ENCODE results near the gene STARD8. TPM values are rescaled to one million over a fixed set of nuclear protein-coding genes. Genes with fewer than 3 reads are reported as not detected.
"Not testable (repeated sequence)": the region's sequence is repeated elsewhere in the genome, so short reads cannot be mapped to it uniquely, and the experiment has no call there.

STARD8 gene
- total and polyA plus RNA-seq, 4 donors = 1.8 to 10.7 (median 8.3) TPM

DNA sequence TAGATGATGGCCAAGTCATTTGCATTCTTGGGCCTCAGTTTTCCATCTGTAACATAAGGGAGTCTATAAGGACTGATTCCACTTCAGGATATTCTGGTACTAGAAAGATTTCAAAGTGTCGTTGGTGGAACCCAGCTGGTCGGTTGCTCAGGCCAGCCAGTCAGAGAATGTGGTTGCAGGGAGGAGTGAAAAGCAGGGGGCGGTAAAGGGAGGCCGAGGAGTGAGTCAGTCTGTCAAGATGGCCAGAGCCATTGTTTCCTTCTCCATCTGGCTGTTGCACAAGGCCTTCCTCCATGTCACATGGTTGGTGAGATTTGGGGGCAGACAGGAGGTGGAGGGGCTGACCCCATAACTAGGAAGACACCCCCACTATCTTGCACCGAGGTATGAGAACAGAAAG is 38.2 kb downstream of the STARD8 start:
- Histone ChIP-seq H3K9me3 (ENCODE audit: control insufficient read depth in 4 of 4, low read length in 3 of 4) (no peaks in the 10 kb centered on the region), H3K4me1 (ENCODE audit: control insufficient read depth in 4 of 4, insufficient read depth in 4 of 4, low read length in 3 of 4) (peaks cover 0 to 7% (median 0%) of the 10 kb centered on the region in 4 donors), H3K9ac (ENCODE audit: low read depth in 1 of 2, low read length in 2 of 2) (no peak overlapping the region), H3K27me3 (ENCODE audit: control insufficient read depth in 4 of 4, insufficient read depth in 4 of 4, low read length in 3 of 4) (no peaks in the 10 kb centered on the region), H3K27ac (ENCODE audit: low read depth in 1 of 2, low read length in 2 of 2) (no peak overlapping the region), H3K36me3 (ENCODE audit: control insufficient read depth in 4 of 4, insufficient read depth in 3 of 4, low read depth in 1 of 4, low read length in 3 of 4) (no peaks in the 10 kb centered on the region), H3K4me3 (ENCODE audit: low read depth in 1 of 3, low read length in 3 of 3) (no peak overlapping the region)
- DNase-seq (ENCODE audit: low spot score) = no peak
- TF ChIP-seq, protein P1, sequence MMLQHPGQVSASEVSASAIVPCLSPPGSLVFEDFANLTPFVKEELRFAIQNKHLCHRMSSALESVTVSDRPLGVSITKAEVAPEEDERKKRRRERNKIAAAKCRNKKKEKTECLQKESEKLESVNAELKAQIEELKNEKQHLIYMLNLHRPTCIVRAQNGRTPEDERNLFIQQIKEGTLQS (IDR thresholded peaks at IDR 0.05) = no peak
- TF ChIP-seq HNF4A (conservative IDR thresholded peaks at IDR 0.05) = no peak
- no peak for TF ChIP-seq YY1 (IDR thresholded peaks at IDR 0.05)
- TF ChIP-seq RXRA (IDR thresholded peaks at IDR 0.05) = no peak
- 80% methylated on average over 5 of the region's 5 CpGs for WGBS

DNA sequence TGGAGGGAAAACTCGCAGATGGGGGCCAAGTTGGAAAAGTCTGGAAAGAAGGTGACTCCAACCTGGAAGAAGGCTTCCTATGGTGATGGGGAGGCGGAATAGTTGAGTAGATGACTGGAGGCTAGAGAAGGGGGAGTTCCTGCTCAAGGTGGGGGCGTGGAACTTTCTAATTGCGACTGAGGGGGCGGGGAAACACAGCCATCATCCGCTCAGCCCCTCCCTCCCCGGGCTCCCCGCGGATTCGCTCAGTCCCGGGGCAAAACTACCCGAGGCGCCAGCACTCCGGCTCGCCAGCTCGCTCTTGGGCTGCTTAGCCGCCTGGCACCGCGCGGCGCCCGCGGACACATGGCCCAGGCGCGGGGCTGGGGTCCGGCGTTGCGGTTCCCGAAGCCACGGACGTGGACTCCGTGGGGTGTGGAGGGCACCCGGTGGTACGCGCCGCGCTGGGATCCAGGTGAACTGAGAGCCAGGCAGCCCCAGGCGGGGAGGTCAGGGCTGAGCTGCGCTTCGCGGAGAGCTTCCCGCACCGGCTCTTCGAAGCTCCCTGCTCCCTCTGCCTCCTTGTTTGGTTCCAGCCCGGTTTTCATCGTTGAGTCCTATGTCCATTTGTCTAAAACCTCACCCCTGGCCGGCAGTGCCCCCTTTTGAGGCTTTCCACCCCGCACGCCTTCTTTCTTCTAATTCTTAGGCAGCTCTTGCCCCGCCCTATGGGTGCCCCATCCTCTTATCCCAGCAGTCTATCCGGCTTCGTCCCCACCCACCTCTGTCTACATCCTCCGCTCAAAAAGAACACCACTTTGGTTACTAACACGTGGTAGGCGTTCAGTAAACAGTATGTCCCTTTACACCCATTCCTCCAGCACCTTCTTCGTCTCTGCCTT is 38.9 kb downstream of the STARD8 start:
- 12% methylated on average over 56 of the region's 56 CpGs for WGBS
- no peak for TF ChIP-seq SP1 (IDR thresholded peaks at IDR 0.05)
- TF ChIP-seq, protein P2, sequence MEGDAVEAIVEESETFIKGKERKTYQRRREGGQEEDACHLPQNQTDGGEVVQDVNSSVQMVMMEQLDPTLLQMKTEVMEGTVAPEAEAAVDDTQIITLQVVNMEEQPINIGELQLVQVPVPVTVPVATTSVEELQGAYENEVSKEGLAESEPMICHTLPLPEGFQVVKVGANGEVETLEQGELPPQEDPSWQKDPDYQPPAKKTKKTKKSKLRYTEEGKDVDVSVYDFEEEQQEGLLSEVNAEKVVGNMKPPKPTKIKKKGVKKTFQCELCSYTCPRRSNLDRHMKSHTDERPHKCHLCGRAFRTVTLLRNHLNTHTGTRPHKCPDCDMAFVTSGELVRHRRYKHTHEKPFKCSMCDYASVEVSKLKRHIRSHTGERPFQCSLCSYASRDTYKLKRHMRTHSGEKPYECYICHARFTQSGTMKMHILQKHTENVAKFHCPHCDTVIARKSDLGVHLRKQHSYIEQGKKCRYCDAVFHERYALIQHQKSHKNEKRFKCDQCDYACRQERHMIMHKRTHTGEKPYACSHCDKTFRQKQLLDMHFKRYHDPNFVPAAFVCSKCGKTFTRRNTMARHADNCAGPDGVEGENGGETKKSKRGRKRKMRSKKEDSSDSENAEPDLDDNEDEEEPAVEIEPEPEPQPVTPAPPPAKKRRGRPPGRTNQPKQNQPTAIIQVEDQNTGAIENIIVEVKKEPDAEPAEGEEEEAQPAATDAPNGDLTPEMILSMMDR (IDR thresholded peaks at IDR 0.05; ENCODE audit: low read depth, low read length, missing input control) = no peak
- no peak for TF ChIP-seq TAF1 (conservative IDR thresholded peaks at IDR 0.05)
- TF ChIP-seq, protein P3, sequence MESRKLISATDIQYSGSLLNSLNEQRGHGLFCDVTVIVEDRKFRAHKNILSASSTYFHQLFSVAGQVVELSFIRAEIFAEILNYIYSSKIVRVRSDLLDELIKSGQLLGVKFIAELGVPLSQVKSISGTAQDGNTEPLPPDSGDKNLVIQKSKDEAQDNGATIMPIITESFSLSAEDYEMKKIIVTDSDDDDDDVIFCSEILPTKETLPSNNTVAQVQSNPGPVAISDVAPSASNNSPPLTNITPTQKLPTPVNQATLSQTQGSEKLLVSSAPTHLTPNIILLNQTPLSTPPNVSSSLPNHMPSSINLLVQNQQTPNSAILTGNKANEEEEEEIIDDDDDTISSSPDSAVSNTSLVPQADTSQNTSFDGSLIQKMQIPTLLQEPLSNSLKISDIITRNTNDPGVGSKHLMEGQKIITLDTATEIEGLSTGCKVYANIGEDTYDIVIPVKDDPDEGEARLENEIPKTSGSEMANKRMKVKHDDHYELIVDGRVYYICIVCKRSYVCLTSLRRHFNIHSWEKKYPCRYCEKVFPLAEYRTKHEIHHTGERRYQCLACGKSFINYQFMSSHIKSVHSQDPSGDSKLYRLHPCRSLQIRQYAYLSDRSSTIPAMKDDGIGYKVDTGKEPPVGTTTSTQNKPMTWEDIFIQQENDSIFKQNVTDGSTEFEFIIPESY (IDR thresholded peaks at IDR 0.05) = no peak
- TF ChIP-seq HNF4G (IDR thresholded peaks at IDR 0.05) = no peak
- no peak for TF ChIP-seq HNF4A (conservative IDR thresholded peaks at IDR 0.05)
- TF ChIP-seq RXRA (IDR thresholded peaks at IDR 0.05) = no peak
- TF ChIP-seq JUND (IDR thresholded peaks at IDR 0.05) = no peak
- TF ChIP-seq, protein P1 (IDR thresholded peaks at IDR 0.05) = no peak
- TF ChIP-seq RAD21 (IDR thresholded peaks at IDR 0.05) = no peak
- Histone ChIP-seq H3K9ac (ENCODE audit: low read depth in 1 of 2, low read length in 2 of 2) (no peak overlapping the region), H3K9me3 (ENCODE audit: control insufficient read depth in 4 of 4, low read length in 3 of 4) (no peaks in the 10 kb centered on the region), H3K4me3 (ENCODE audit: low read depth in 1 of 3, low read length in 3 of 3) (peak overlapping the region in 1 of 3 donors; percentile 40), H3K4me1 (ENCODE audit: control insufficient read depth in 4 of 4, insufficient read depth in 4 of 4, low read length in 3 of 4) (peaks cover 0 to 7% (median 0%) of the 10 kb centered on the region in 4 donors), H3K36me3 (ENCODE audit: control insufficient read depth in 4 of 4, insufficient read depth in 3 of 4, low read depth in 1 of 4, low read length in 3 of 4) (no peaks in the 10 kb centered on the region), H3K27ac (ENCODE audit: low read depth in 1 of 2, low read length in 2 of 2) (peak overlapping the region in 1 of 2 donors; percentile 33), H3K27me3 (ENCODE audit: control insufficient read depth in 4 of 4, insufficient read depth in 4 of 4, low read length in 3 of 4) (no peaks in the 10 kb centered on the region)
- peak; percentile 35 for DNase-seq (ENCODE audit: low spot score)

DNA sequence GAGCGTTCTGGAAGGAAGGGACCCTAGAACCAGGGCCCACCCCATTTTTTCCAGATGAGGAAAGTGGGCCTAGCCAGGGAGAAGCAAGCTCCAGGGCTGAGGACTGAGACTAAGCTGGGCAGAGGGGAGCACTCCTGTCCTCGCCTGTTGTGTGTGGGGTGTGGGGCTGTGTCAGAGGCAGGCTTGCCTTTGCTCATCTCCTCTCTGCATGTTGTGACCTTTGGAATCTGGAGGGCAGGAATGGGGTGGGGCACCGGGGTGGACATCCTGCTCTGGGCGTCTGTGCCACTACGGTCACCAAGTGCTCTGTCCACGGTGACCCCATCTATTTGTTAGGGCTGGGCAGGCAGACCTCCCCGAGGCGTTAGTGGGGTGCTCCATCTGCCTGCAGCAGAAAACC is 41.5 kb downstream of the STARD8 start:
- not testable (repeated sequence) for H3K27me3 ChIP-seq (ENCODE audit: control insufficient read depth in 4 of 4, insufficient read depth in 4 of 4, low read length in 3 of 4); H3K27ac ChIP-seq (ENCODE audit: low read depth in 1 of 2, low read length in 2 of 2); H3K9ac ChIP-seq (ENCODE audit: low read depth in 1 of 2, low read length in 2 of 2); H3K36me3 ChIP-seq (ENCODE audit: control insufficient read depth in 4 of 4, insufficient read depth in 3 of 4, low read depth in 1 of 4, low read length in 3 of 4); H3K4me1 ChIP-seq (ENCODE audit: control insufficient read depth in 4 of 4, insufficient read depth in 4 of 4, low read length in 3 of 4); DNase-seq (ENCODE audit: low spot score); H3K4me3 ChIP-seq (ENCODE audit: low read depth in 1 of 3, low read length in 3 of 3); H3K9me3 ChIP-seq (ENCODE audit: control insufficient read depth in 4 of 4, low read length in 3 of 4)
- peak; percentile 18 for TF ChIP-seq SP1 (IDR thresholded peaks at IDR 0.05)
- WGBS = 69% methylated on average over 1 of the region's 8 CpGs

All from liver (tissue), 9 donors.